ENCODE measurements around the gene H1-8. TPM values are rescaled to one million over a fixed set of nuclear protein-coding genes. Genes with fewer than 3 reads are reported as not detected.

H1-8 gene
- total and polyA plus RNA-seq, 8 donors, result not detected

GRCh38 chr3:129520960-129521359 lies 22.0 kb upstream of the H1-8 start:
- Histone ChIP-seq H3K4me3 (no peak overlapping the region), H3K27ac (no peak overlapping the region), H3K9me3 (no peaks in the 10 kb centered on the region), H3K36me3 (peaks cover 8 to 44% (median 36%) of the 10 kb centered on the region in 4 donors), H3K27me3 (no peaks in the 10 kb centered on the region), H3K4me1 (no peaks in the 10 kb centered on the region)
- 76 to 86% (median 79%) methylated on average over 4 of the region's 4 CpGs for WGBS, 5 donors
- intact Hi-C loops (cut with DNase I; ENCODE audit: low total_unique reads), result no loop called here
- TF ChIP-seq EP300 (IDR thresholded peaks at IDR 0.05) (no peak), CTCF (IDR thresholded peaks at IDR 0.05) (no peak), POLR2A (IDR thresholded peaks at IDR 0.05) (no peak), POLR2AphosphoS5 (IDR thresholded peaks at IDR 0.05) (no peak)
- no peak for DNase-seq

GRCh38 chr3:129521611-129522010 lies 21.4 kb upstream of the H1-8 start:
- no peak for TF ChIP-seq POLR2A (IDR thresholded peaks at IDR 0.05)
- no peak for TF ChIP-seq CTCF (IDR thresholded peaks at IDR 0.05)
- no peak for TF ChIP-seq EP300 (IDR thresholded peaks at IDR 0.05)
- no peak for TF ChIP-seq POLR2AphosphoS5 (IDR thresholded peaks at IDR 0.05)
- H3K4me3 ChIP-seq, result no peak overlapping the region
- H3K27ac ChIP-seq, result no peak overlapping the region
- peak in 1 of 2 donors; percentile 31 for DNase-seq
- no peaks in the 10 kb centered on the region for H3K9me3 ChIP-seq
- WGBS, 5 donors, result 72 to 79% (median 79%) methylated on average over 7 to 8 of the region's 8 CpGs
- peaks cover 8 to 37% (median 33%) of the 10 kb centered on the region in 4 donors for H3K36me3 ChIP-seq
- intact Hi-C loops (cut with DNase I; ENCODE audit: low total_unique reads), result no loop called here
- no peaks in the 10 kb centered on the region for H3K27me3 ChIP-seq
- H3K4me1 ChIP-seq, result no peaks in the 10 kb centered on the region

- Histone ChIP-seq H3K27me3 (no peaks in the 10 kb centered on the region), H3K4me1 (no peaks in the 10 kb centered on the region), H3K36me3 (peaks cover 8 to 24% (median 22%) of the 10 kb centered on the region in 4 donors), H3K4me3 (no peak overlapping the region), H3K9me3 (no peaks in the 10 kb centered on the region), H3K27ac (no peak overlapping the region)
- no peak for TF ChIP-seq CTCF (IDR thresholded peaks at IDR 0.05)
- no peak for TF ChIP-seq POLR2AphosphoS5 (IDR thresholded peaks at IDR 0.05)
- TF ChIP-seq POLR2A (IDR thresholded peaks at IDR 0.05), result no peak
- TF ChIP-seq EP300 (IDR thresholded peaks at IDR 0.05), result no peak
- no peak for DNase-seq
- WGBS, 5 donors, result 81 to 94% (median 86%) methylated on average over 5 of the region's 5 CpGs
- intact Hi-C loops (cut with DNase I; ENCODE audit: low total_unique reads), result no loop called here
These were observed 20.0 kb upstream of the H1-8 start for GRCh38 chr3:129522953-129523352.

- Histone ChIP-seq H3K4me1 (no peaks in the 10 kb centered on the region), H3K36me3 (peaks cover 4 to 12% (median 11%) of the 10 kb centered on the region in 4 donors), H3K27ac (no peak overlapping the region), H3K4me3 (no peak overlapping the region), H3K9me3 (no peaks in the 10 kb centered on the region), H3K27me3 (no peaks in the 10 kb centered on the region)
- 77 to 88% (median 84%) methylated on average over 4 of the region's 4 CpGs for WGBS, 5 donors
- intact Hi-C loops (cut with DNase I; ENCODE audit: low total_unique reads), result no loop called here
- TF ChIP-seq POLR2AphosphoS5 (IDR thresholded peaks at IDR 0.05), result no peak
- TF ChIP-seq POLR2A (IDR thresholded peaks at IDR 0.05), result no peak
- no peak for TF ChIP-seq CTCF (IDR thresholded peaks at IDR 0.05)
- no peak for TF ChIP-seq EP300 (IDR thresholded peaks at IDR 0.05)
- DNase-seq, result no peak
These were observed 18.9 kb upstream of the H1-8 start for GRCh38 chr3:129524081-129524480.
